Epithelial cell of prostate (primary cell): ENCODE measurements around the gene INPP5F.
"Not testable (repeated sequence)": the region's sequence is repeated elsewhere in the genome, so short reads cannot be mapped to it uniquely, and the experiment has no call there.

Experiments
- DNase-seq: peaks from one replicate; pipeline ENCODE4 v3.0.0-alpha.2; 2011; ENCODE audit warnings: low read depth, low spot score
- H3K27ac ChIP-seq: fragments of 450-650 bp; 2 replicates; pipeline ENCODE4 v1.5.1; 2017; ENCODE audit warnings: mild to moderate bottlenecking

INPP5F gene

GRCh38 chr10:119852822-119853221 is 127.0 kb downstream of the INPP5F start:
- H3K27ac ChIP-seq, result no peak overlapping the region
- no peak for DNase-seq

GRCh38 chr10:119853574-119853973 is 127.7 kb downstream of the INPP5F start:
- no peak for DNase-seq
- H3K27ac ChIP-seq, result no peak overlapping the region

- no peak for DNase-seq
- H3K27ac ChIP-seq, result no peak overlapping the region
Measured at GRCh38 chr10:119858063-119858462, 132.2 kb downstream of the INPP5F start.

GRCh38 chr10:119859420-119860258 is 133.8 kb downstream of the INPP5F start:
- no peak for DNase-seq
- peak overlapping the region; percentile 26 for H3K27ac ChIP-seq

GRCh38 chr10:119860866-119861607 is 135.2 kb downstream of the INPP5F start:
- no peak for DNase-seq
- no peak overlapping the region for H3K27ac ChIP-seq

GRCh38 chr10:119862524-119862923 is 136.7 kb downstream of the INPP5F start:
- no peak overlapping the region for H3K27ac ChIP-seq
- no peak for DNase-seq

- no peak overlapping the region for H3K27ac ChIP-seq
- DNase-seq, result no peak
Measured at GRCh38 chr10:119863951-119864565, 138.2 kb downstream of the INPP5F start.

- DNase-seq, result no peak
Measured at GRCh38 chr10:119865699-119866240, 139.9 kb downstream of the INPP5F start.

GRCh38 chr10:119867317-119867716 is 141.5 kb downstream of the INPP5F start:
- no peak overlapping the region for H3K27ac ChIP-seq
- DNase-seq, result no peak

More at GRCh38 chr10:119865699-119866240, 139.9 kb downstream of the INPP5F start:
- H3K27ac ChIP-seq, result no peak overlapping the region

- not testable (repeated sequence) for H3K27ac ChIP-seq, DNase-seq
Measured at GRCh38 chr10:119869398-119869797, 143.5 kb downstream of the INPP5F start.

GRCh38 chr10:119871881-119872609 is 146.2 kb downstream of the INPP5F start:
- H3K27ac ChIP-seq, result peak overlapping the region; percentile 69
- no peak for DNase-seq

- H3K27ac ChIP-seq, result peak within 1 kb of the TSS; percentile 69
- no peak for DNase-seq
Measured at GRCh38 chr10:119872610-119872859, 146.7 kb downstream of the INPP5F start, which contains the start of gene MCMBP. TSS of gene MCMBP (minus strand) at chr10:119872843. CDS start at chr10:119872584, 259 bp downstream.

GRCh38 chr10:119872860-119873681 is 147.2 kb downstream of the INPP5F start:
- peak overlapping the region; percentile 69 for H3K27ac ChIP-seq
- DNase-seq, result peak; percentile 34

GRCh38 chr10:119878524-119878923 is 152.7 kb downstream of the INPP5F start:
- no peak overlapping the region for H3K27ac ChIP-seq
- DNase-seq, result no peak
